ENCODE measurements around the gene PGBD5.

The PGBD5 gene

GRCh38 chr1:230279583-230279945 is 146.6 kb downstream of the PGBD5 start:
- H3K4me3 ChIP-seq (ENCODE audit: low read length), result no peak overlapping the region
- TF ChIP-seq EZH2phosphoT487 (IDR thresholded peaks at IDR 0.05; ENCODE audit: low read depth), result no peak
- no peak for TF ChIP-seq CTCF (IDR thresholded peaks at IDR 0.05; ENCODE audit: low read depth, low read length)
- H3K4me1 ChIP-seq (ENCODE audit: low read length), result peaks cover 8% of the 10 kb centered on the region
- no peaks in the 10 kb centered on the region for H3K27me3 ChIP-seq (ENCODE audit: low read depth, low read length)
- no peaks in the 10 kb centered on the region for H3K79me2 ChIP-seq (ENCODE audit: low read length)
- peaks cover 23% of the 10 kb centered on the region for H3K36me3 ChIP-seq (replicated peaks; ENCODE audit: low read depth, low read length)
- H2AFZ ChIP-seq (ENCODE audit: low read depth, low read length), result no peak overlapping the region
- H3K4me2 ChIP-seq (ENCODE audit: low read length), result no peak overlapping the region
- no peak overlapping the region for H3K9ac ChIP-seq (ENCODE audit: low read length)
- H3K9me3 ChIP-seq (ENCODE audit: insufficient read depth, low read length), result no peaks in the 10 kb centered on the region
- no peak overlapping the region for H3K27ac ChIP-seq (ENCODE audit: low read length)
- H4K20me1 ChIP-seq (ENCODE audit: insufficient read depth, low read length), result no peaks in the 10 kb centered on the region

GRCh38 chr1:230278871-230279582 is 147.1 kb downstream of the PGBD5 start:
- Histone ChIP-seq H3K9ac (ENCODE audit: low read length) (no peak overlapping the region), H3K27ac (ENCODE audit: low read length) (no peak overlapping the region), H4K20me1 (ENCODE audit: insufficient read depth, low read length) (no peaks in the 10 kb centered on the region), H3K4me2 (ENCODE audit: low read length) (no peak overlapping the region), H3K27me3 (ENCODE audit: low read depth, low read length) (no peaks in the 10 kb centered on the region), H3K4me1 (ENCODE audit: low read length) (peaks cover 8% of the 10 kb centered on the region), H3K36me3 (replicated peaks; ENCODE audit: low read depth, low read length) (peaks cover 23% of the 10 kb centered on the region), H3K79me2 (ENCODE audit: low read length) (no peaks in the 10 kb centered on the region), H2AFZ (ENCODE audit: low read depth, low read length) (no peak overlapping the region), H3K9me3 (ENCODE audit: insufficient read depth, low read length) (no peaks in the 10 kb centered on the region), H3K4me3 (ENCODE audit: low read length) (no peak overlapping the region)
- TF ChIP-seq CTCF (IDR thresholded peaks at IDR 0.05; ENCODE audit: low read depth, low read length) (no peak), EZH2phosphoT487 (IDR thresholded peaks at IDR 0.05; ENCODE audit: low read depth) (no peak)

- H3K27ac ChIP-seq (ENCODE audit: low read length), result no peak overlapping the region
- H3K9me3 ChIP-seq (ENCODE audit: insufficient read depth, low read length), result no peaks in the 10 kb centered on the region
- H3K36me3 ChIP-seq (replicated peaks; ENCODE audit: low read depth, low read length), result peaks cover 23% of the 10 kb centered on the region
- no peak overlapping the region for H3K9ac ChIP-seq (ENCODE audit: low read length)
- no peaks in the 10 kb centered on the region for H3K79me2 ChIP-seq (ENCODE audit: low read length)
- H2AFZ ChIP-seq (ENCODE audit: low read depth, low read length), result no peak overlapping the region
- no peaks in the 10 kb centered on the region for H3K27me3 ChIP-seq (ENCODE audit: low read depth, low read length)
- no peaks in the 10 kb centered on the region for H4K20me1 ChIP-seq (ENCODE audit: insufficient read depth, low read length)
- TF ChIP-seq CTCF (IDR thresholded peaks at IDR 0.05; ENCODE audit: low read depth, low read length) (no peak), EZH2phosphoT487 (IDR thresholded peaks at IDR 0.05; ENCODE audit: low read depth) (no peak)
- peaks cover 8% of the 10 kb centered on the region for H3K4me1 ChIP-seq (ENCODE audit: low read length)
- no peak overlapping the region for H3K4me3 ChIP-seq (ENCODE audit: low read length)
- H3K4me2 ChIP-seq (ENCODE audit: low read length), result no peak overlapping the region
Measured at GRCh38 chr1:230278376-230278775, 147.8 kb downstream of the PGBD5 start.

GRCh38 chr1:230277201-230278025 is 148.7 kb downstream of the PGBD5 start:
- H3K9me3 ChIP-seq (ENCODE audit: insufficient read depth, low read length), result no peaks in the 10 kb centered on the region
- H3K27me3 ChIP-seq (ENCODE audit: low read depth, low read length), result no peaks in the 10 kb centered on the region
- no peak overlapping the region for H3K9ac ChIP-seq (ENCODE audit: low read length)
- H3K27ac ChIP-seq (ENCODE audit: low read length), result no peak overlapping the region
- H3K4me3 ChIP-seq (ENCODE audit: low read length), result no peak overlapping the region
- H2AFZ ChIP-seq (ENCODE audit: low read depth, low read length), result no peak overlapping the region
- no peak for TF ChIP-seq CTCF (IDR thresholded peaks at IDR 0.05; ENCODE audit: low read depth, low read length)
- no peak for TF ChIP-seq EZH2phosphoT487 (IDR thresholded peaks at IDR 0.05; ENCODE audit: low read depth)
- H4K20me1 ChIP-seq (ENCODE audit: insufficient read depth, low read length), result no peaks in the 10 kb centered on the region
- peaks cover 20% of the 10 kb centered on the region for H3K36me3 ChIP-seq (replicated peaks; ENCODE audit: low read depth, low read length)
- peaks cover 6% of the 10 kb centered on the region for H3K4me1 ChIP-seq (ENCODE audit: low read length)
- H3K79me2 ChIP-seq (ENCODE audit: low read length), result no peaks in the 10 kb centered on the region
- H3K4me2 ChIP-seq (ENCODE audit: low read length), result no peak overlapping the region
